Heart left ventricle (tissue), 13 donors: ENCODE results near the gene CLPSL1.

Experiments
- CTCF ChIP-seq, 12 donors: fragments of 200-600 bp; sonication (generic) in 4 of 12; IDR thresholded peaks; one replicate each; pipeline versions ENCODE4 v1.5.0 to v1.8.0; 2018 to 2022; ENCODE audit warnings: antibody characterized with exemption in 12 of 12, mild to moderate bottlenecking in 5 of 12
- POLR2A ChIP-seq, 2 donors: fragments of 450-650 bp; IDR thresholded peaks; one replicate each; pipeline ENCODE4 v1.6.1; 2017; ENCODE audit warnings: antibody characterized with exemption in 2 of 2, mild to moderate bottlenecking in 2 of 2, moderate library complexity in 2 of 2
- donor health status: ischemic (EF 13 %, LVEDD 7.1; RV severe dilation, severe dysfunction).
- donor health status: DM: no; HTN: yes; CAD: no.
- donor health status: DM: no; HTN: no; CAD: no.
- donor health status: ischemic (EF 25% LVEDD 6.9; RV normal size, moderate dysfunction).
- donor health status: ischemic (EF 25% LVEDD 5.7; RV mildly dilated, moderate dysfunction).
- donor health status: ischemic (EF 35%, LVEDD 5.7; RV mildly dilated, moderate dysfunction).
- donor health status: nonischemic (EF 11% LVEDD 7.7; RV severe dilation, severe dysfunction).
- donor health status: DM: yes; HTN: yes; CAD: no.
- donor health status: PGD.
- donor health status: ischemic (EF 29% LVEDD 5.4; RV normal size, mild dysfunction).
- donor health status: nonischemic (EF 23%, LVEDD 6.1; RV moderate dilation, normal function).

- TF ChIP-seq CTCF (IDR thresholded peaks at IDR 0.05) (no peak), POLR2A (IDR thresholded peaks at IDR 0.05) (no peak)
These were observed 30.8 kb downstream of the CLPSL1 start for GRCh38 chr6:35811699-35811995.
